ENCODE results near the gene CD24. TPM values are rescaled to one million over a fixed set of nuclear protein-coding genes. Genes with fewer than 3 reads are reported as not detected.
"Not testable (repeated sequence)": the region's sequence is repeated elsewhere in the genome, so short reads cannot be mapped to it uniquely, and the experiment has no call there.

CD24 gene
- total RNA-seq, 2 experiments from 2014 or later: 198 to 382 TPM

DNA sequence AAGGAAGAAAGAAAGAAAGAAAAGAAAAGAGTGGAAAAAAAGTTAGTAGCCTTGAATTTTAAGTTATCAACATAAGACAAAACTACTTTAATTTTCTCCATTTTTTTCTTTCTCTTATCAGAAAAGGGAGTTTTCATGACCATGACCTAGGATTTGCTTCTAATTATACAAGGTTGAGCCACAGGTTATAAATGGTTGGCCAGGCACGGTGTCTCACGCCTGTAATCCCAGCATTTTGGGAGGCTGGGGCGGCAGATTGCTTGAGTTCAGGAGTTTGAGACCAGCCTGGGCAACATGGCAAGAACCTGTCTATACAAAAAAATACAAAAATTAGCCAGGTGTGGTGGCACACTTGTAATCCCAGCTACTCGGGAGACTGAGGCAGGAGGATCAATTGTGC, 45.7 kb upstream of the CD24 start:
- Histone ChIP-seq H3K9me2 (ENCODE audit: insufficient read depth, low read length) (no peaks in the 10 kb centered on the region), H3K4me3 (ENCODE audit: low read depth, low read length, poor library complexity, severe bottlenecking) (no peak overlapping the region), H3K9me3 (ENCODE audit: low read length) (no peaks in the 10 kb centered on the region), H3K4me2 (ENCODE audit: low read length) (no peak overlapping the region), H4K20me1 (ENCODE audit: insufficient read depth, low read length) (no peaks in the 10 kb centered on the region), H2AFZ (ENCODE audit: low read length) (no peak overlapping the region), H3K4me1 (ENCODE audit: insufficient read depth, low read length, poor library complexity, severe bottlenecking) (peaks cover 8% of the 10 kb centered on the region), H3K36me3 (ENCODE audit: insufficient read depth, low read length) (no peaks in the 10 kb centered on the region), H3K27ac (ENCODE audit: low read depth, low read length, poor library complexity, severe bottlenecking) (no peak overlapping the region), H3K79me2 (ENCODE audit: insufficient read depth, low read depth, low read length) (no peaks in the 10 kb centered on the region)
- no peak for TF ChIP-seq EZH2phosphoT487 (IDR thresholded peaks at IDR 0.05; ENCODE audit: borderline replicate concordance, low read depth, low read length)
- TF ChIP-seq, protein P1, sequence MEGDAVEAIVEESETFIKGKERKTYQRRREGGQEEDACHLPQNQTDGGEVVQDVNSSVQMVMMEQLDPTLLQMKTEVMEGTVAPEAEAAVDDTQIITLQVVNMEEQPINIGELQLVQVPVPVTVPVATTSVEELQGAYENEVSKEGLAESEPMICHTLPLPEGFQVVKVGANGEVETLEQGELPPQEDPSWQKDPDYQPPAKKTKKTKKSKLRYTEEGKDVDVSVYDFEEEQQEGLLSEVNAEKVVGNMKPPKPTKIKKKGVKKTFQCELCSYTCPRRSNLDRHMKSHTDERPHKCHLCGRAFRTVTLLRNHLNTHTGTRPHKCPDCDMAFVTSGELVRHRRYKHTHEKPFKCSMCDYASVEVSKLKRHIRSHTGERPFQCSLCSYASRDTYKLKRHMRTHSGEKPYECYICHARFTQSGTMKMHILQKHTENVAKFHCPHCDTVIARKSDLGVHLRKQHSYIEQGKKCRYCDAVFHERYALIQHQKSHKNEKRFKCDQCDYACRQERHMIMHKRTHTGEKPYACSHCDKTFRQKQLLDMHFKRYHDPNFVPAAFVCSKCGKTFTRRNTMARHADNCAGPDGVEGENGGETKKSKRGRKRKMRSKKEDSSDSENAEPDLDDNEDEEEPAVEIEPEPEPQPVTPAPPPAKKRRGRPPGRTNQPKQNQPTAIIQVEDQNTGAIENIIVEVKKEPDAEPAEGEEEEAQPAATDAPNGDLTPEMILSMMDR (conservative IDR thresholded peaks at IDR 0.05; ENCODE audit: low read length): no peak
- ChIA-PET CTCF (ENCODE audit: unreplicated experiment) (no interaction called here), POLR2A (no interaction called here)
- BruUV-seq (replicated peaks): no TSS peak
- intact Hi-C loops (cut with micrococcal nuclease; ENCODE audit: unreplicated experiment): no loop called here
- DNase-seq (ENCODE audit: low spot score): no peak

- H3K79me2 ChIP-seq (ENCODE audit: insufficient read depth, low read depth, low read length); H4K20me1 ChIP-seq (ENCODE audit: insufficient read depth, low read length); H3K4me2 ChIP-seq (ENCODE audit: low read length); CTCF ChIA-PET (ENCODE audit: unreplicated experiment); H3K9me2 ChIP-seq (ENCODE audit: insufficient read depth, low read length); H3K9me3 ChIP-seq (ENCODE audit: low read length); DNase-seq (ENCODE audit: low spot score); H3K4me3 ChIP-seq (ENCODE audit: low read depth, low read length, poor library complexity, severe bottlenecking); POLR2A ChIA-PET; H3K4me1 ChIP-seq (ENCODE audit: insufficient read depth, low read length, poor library complexity, severe bottlenecking); H3K27ac ChIP-seq (ENCODE audit: low read depth, low read length, poor library complexity, severe bottlenecking); BruUV-seq (replicated peaks); intact Hi-C loops (cut with micrococcal nuclease; ENCODE audit: unreplicated experiment); H3K36me3 ChIP-seq (ENCODE audit: insufficient read depth, low read length); H2AFZ ChIP-seq (ENCODE audit: low read length): not testable (repeated sequence)
Observed at GRCh38 chr6:107019628-107020027, 45.1 kb upstream of the CD24 start.

DNA sequence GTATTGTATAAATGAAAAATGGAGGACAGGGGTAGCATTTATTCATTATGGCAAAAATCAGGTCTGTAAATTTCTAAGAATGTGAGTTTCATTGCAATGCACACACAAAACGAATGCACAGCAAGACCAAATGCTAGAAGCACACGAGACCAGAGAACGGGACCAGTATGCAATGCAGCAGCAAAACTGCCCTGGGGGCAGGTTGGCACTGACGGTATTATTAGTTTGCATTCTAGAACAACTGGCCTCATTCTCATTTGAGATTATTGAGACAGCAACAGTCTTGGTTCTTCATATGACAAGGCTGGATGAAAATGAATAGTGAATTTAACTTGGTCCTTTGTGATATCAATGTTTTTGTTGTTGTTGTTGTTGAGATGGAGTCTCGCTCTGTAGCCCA, 44.5 kb upstream of the CD24 start:
- Histone ChIP-seq H3K9me2 (ENCODE audit: insufficient read depth, low read length) (no peaks in the 10 kb centered on the region), H3K27ac (ENCODE audit: low read depth, low read length, poor library complexity, severe bottlenecking) (no peak overlapping the region), H3K9me3 (ENCODE audit: low read length) (no peaks in the 10 kb centered on the region), H3K79me2 (ENCODE audit: insufficient read depth, low read depth, low read length) (no peaks in the 10 kb centered on the region), H3K4me1 (ENCODE audit: insufficient read depth, low read length, poor library complexity, severe bottlenecking) (peaks cover 8% of the 10 kb centered on the region), H2AFZ (ENCODE audit: low read length) (no peak overlapping the region), H3K4me2 (ENCODE audit: low read length) (no peak overlapping the region), H3K36me3 (ENCODE audit: insufficient read depth, low read length) (no peaks in the 10 kb centered on the region), H3K4me3 (ENCODE audit: low read depth, low read length, poor library complexity, severe bottlenecking) (no peak overlapping the region), H4K20me1 (ENCODE audit: insufficient read depth, low read length) (no peaks in the 10 kb centered on the region)
- CTCF ChIA-PET (ENCODE audit: unreplicated experiment): no interaction called here
- no peak for TF ChIP-seq EZH2phosphoT487 (IDR thresholded peaks at IDR 0.05; ENCODE audit: borderline replicate concordance, low read depth, low read length)
- TF ChIP-seq, protein P1 (conservative IDR thresholded peaks at IDR 0.05; ENCODE audit: low read length): no peak
- intact Hi-C loops (cut with micrococcal nuclease; ENCODE audit: unreplicated experiment): no loop called here
- BruUV-seq (replicated peaks): no TSS peak
- POLR2A ChIA-PET: interaction anchor here (1.1 kb wide), 1 partner anchor 11 kb away, joined by 8 read pairs; no protein-coding TSS in a partner anchor
- no peak for DNase-seq (ENCODE audit: low spot score)

Measured in OCI-LY7 (cell line).